ENCODE results near the gene UTP15.

DNA sequence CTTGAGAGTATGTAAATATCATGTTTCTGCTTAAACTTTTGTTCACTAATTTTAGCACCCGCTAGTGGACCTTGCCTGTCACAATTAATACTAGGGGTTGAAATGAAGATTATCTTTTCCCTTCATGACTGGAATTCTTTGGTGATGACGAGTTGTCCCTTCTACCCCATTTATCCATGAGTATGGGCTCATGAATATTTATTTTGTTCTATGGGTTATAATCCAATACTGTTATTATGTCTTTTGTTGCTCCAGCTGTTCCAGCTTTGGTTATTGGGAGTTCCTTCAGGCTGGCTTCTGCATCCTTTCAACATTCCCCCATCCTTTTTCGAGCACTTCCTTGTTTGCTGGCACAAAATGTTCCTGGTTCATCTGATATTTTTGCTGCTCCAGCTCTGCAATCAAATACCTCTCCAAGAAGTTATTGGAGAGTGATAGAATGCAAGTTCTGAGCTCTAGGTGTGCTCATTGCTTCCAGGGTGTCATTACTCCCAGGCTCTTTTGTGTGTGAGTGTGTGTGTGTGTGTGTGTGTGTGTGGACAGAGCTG lies 40.7 kb downstream of the UTP15 start:
- TF ChIP-seq, protein P1, sequence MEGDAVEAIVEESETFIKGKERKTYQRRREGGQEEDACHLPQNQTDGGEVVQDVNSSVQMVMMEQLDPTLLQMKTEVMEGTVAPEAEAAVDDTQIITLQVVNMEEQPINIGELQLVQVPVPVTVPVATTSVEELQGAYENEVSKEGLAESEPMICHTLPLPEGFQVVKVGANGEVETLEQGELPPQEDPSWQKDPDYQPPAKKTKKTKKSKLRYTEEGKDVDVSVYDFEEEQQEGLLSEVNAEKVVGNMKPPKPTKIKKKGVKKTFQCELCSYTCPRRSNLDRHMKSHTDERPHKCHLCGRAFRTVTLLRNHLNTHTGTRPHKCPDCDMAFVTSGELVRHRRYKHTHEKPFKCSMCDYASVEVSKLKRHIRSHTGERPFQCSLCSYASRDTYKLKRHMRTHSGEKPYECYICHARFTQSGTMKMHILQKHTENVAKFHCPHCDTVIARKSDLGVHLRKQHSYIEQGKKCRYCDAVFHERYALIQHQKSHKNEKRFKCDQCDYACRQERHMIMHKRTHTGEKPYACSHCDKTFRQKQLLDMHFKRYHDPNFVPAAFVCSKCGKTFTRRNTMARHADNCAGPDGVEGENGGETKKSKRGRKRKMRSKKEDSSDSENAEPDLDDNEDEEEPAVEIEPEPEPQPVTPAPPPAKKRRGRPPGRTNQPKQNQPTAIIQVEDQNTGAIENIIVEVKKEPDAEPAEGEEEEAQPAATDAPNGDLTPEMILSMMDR (conservative IDR thresholded peaks at IDR 0.05 in 1 of 2, IDR thresholded peaks at IDR 0.05 in 1 of 2; ENCODE audit: extremely low read depth in 1 of 2, insufficient read depth in 1 of 2, low read depth in 1 of 2, low read length in 2 of 2), result no peak
- TF ChIP-seq EZH2 (IDR thresholded peaks at IDR 0.05; ENCODE audit: borderline replicate concordance, low read length), result no peak

Measured in mammary epithelial cell (primary cell).